Nucleus accumbens (tissue), 56 donors: ENCODE results near the gene MZT2B.
"Not testable (repeated sequence)": the region's sequence is repeated elsewhere in the genome, so short reads cannot be mapped to it uniquely, and the experiment has no call there.

ENCODE experiments used
- DNase-seq, 56 donors: peaks; one replicate each; lab custom pipeline; 2025; lab: John Stamatoyannopoulos, UW

MZT2B gene

GRCh38 chr2:130198343-130198742 lies 16.3 kb downstream of the MZT2B start, which contains the start of gene TUBA3E:
Gene TUBA3E (minus strand): TSS chr2:130198439. CDS start chr2:130198360, 79 bp downstream.
- no peak for DNase-seq

- DNase-seq = not testable (repeated sequence)
Observed at GRCh38 chr2:130202518-130202917, 20.5 kb downstream of the MZT2B start.

DNA sequence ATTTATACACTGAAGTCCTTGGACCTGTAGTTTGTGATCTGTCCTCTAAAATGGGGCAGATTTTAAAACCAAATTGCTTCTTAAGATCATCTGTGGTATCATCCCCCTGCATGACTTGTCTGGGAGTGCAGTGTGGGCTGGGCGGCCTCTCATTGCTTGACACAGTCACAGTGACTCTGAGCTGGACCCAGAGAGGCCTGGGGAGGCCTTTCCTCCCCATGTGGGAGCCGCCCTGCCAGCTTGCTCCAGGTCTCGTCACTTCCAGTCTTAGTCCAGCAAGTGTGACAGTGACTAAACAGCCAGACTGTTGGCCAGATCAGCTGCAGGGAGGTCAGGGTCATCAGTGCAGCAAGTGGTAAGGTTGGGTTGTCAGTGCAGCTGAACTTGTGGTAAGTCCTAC lies 21.1 kb downstream of the MZT2B start:
- DNase-seq = not testable (repeated sequence)

DNA sequence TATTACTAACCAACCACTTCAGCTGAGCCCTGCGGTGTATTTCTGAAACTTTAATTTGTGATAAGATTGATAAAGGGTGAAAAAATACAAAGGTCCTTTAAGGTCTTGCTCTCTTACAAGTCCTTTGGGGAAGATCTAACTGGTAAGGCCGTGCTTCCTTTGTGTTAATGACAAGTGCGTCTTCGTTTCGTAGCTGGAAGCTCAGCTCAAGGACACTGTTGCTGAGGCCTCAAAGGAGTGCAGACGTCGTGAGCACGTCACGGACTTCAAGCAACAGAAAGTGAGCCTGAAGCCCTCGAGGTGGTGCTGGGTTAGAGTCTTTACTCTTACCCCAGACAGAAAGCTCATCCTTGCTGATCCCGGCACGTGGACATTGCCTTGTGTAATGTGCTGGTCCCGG lies 25.0 kb downstream of the MZT2B start:
- not testable (repeated sequence) for DNase-seq

DNA sequence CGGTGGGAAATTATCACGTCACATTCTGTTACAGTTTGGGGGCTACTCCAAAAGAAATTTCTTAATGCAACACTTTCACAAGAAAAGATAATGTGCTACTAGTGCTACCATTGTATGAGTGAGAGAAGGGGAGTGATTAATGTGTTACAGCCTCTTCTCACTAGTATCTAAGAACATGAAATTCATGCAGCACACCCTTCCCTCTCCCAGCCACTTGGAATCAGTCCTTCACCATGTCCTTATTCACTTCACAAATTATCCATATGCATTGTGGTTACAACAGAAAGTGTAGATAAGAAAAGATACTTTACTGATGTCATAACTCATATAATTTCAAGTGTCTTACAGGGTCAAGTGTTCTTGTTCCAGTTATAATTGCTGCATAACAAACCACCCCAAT lies 37.1 kb downstream of the MZT2B start:
- not testable (repeated sequence) for DNase-seq

DNA sequence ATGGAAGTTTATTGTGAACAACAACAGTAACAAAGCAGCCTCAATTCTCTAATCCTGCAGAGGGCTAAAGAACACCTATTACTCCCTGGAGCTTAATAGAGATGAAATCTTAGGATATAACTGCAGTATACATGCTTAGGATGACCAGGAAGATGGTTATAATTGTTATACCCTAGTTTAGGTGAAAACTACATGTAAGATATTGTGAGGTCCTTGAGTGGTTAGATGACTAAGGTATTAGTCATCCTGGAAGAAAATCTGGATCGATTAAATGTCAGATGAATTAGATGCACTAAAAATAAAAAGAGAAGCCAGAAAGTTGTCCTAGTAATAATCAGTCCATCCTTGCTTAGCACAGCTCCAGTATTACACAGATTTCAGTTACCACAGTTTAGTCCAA lies 38.4 kb downstream of the MZT2B start:
- not testable (repeated sequence) for DNase-seq

- not testable (repeated sequence) for DNase-seq
Observed at GRCh38 chr2:130222523-130222922, 40.5 kb downstream of the MZT2B start.

- DNase-seq = not testable (repeated sequence)
Observed at GRCh38 chr2:130228005-130228404, 45.9 kb downstream of the MZT2B start.

GRCh38 chr2:130228467-130229160 lies 46.6 kb downstream of the MZT2B start:
- DNase-seq = not testable (repeated sequence)

GRCh38 chr2:130229161-130229510 lies 47.1 kb downstream of the MZT2B start:
- peak in 5 of 56 donors; percentile 20 to 40 (median 26) for DNase-seq

DNA sequence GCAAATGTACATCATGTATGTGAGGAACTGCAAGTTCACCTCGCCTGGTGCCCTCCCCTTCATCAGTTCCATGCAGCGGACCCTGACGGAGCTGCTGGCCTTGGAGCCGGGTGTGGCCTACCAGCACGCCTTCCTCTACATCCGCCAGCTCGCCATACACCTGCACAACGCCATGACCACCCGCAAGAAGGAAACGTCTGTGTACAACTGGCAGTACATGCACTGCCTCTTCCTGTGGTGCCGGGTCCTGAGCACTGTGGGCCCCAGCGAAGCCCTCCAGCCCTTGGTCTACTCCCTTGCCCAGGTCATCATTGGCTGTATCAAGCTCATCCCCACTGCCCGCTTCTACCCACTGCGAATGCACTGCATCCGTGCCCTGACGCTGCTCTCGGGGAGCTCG lies 48.3 kb downstream of the MZT2B start:
- DNase-seq = not testable (repeated sequence)

DNA sequence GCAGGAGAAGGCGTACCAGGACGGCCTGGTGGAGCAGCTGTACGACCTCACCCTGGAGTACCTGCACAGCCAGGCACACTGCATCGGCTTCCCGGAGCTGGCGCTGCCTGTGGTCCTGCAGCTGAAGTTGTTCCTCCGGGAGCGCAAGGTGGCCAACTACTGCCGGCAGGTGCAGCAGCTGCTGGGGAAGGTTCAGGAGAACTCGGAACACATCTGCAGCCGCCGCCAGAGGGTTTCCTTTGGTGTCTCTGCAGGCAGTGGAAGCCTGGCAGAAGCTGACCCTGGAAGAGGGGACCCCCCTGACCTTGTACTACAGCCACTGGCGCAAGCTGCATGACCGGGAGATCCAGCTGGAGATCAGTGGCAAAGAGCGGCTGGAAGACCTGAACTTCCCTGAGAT lies 48.8 kb downstream of the MZT2B start:
- not testable (repeated sequence) for DNase-seq

GRCh38 chr2:130231656-130232055 lies 49.6 kb downstream of the MZT2B start:
- DNase-seq = no peak

DNA sequence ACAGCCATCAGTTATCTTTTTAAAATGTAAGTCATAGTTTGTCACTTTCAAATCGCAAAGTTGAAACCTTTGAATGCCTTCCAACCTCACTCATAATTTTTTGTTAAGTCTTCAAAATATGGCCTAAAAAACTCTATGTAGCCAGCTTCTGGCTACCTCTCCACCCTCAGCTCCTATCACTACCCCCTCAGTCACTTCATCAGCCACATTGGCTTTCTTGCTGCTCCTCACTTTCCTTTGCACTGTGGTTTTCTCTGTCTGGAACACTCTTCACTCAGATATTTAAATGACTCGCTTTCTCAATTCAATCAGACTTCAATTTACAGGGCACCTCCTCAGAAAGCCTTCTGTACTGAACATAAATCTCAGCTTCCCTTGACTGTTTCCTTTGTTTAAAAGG lies 51.0 kb downstream of the MZT2B start:
- DNase-seq = not testable (repeated sequence)

DNA sequence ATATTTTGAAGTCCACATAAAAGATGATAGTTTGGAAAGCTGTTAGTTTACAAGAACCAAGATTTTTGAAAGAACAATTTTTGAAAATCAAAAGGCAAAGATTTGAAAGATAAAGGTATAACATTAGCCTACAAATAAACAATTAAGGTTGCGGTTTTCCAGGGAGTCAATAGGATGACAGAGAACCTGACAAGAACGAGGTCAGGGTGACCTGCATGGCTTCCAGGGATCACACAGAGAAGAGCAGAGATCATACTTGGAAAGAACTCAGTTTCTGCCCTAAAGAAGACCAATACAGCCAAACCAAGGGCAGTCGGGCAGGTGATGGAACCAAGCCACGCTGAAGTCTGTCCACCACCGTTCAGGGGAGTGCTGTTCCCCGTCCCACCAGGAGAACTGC lies 57.5 kb downstream of the MZT2B start:
- not testable (repeated sequence) for DNase-seq
